Breast epithelium (tissue), 3 donors: ENCODE measurements around the gene CCDC186.

Experiments
- CTCF ChIP-seq, 3 donors: fragments of 450-650 bp; IDR thresholded peaks; one replicate each; pipeline ENCODE4 v1.5.1; 2016 to 2017; ENCODE audit warnings: antibody characterized with exemption in 3 of 3, mild to moderate bottlenecking in 3 of 3, moderate library complexity in 3 of 3
- POLR2A ChIP-seq: fragments of 450-650 bp; IDR thresholded peaks from one replicate; pipeline ENCODE4 v1.6.1; 2016; ENCODE audit warnings: antibody characterized with exemption, mild to moderate bottlenecking, moderate library complexity

GRCh38 chr10:114188900-114189299 lies 14.9 kb upstream of the CCDC186 start:
- TF ChIP-seq POLR2A (no peak), CTCF (IDR thresholded peaks at IDR 0.05) (no peak)
